HCT116 (cell line): ENCODE results near the gene PERCC1. TPM values are rescaled to one million over a fixed set of nuclear protein-coding genes. Genes with fewer than 3 reads are reported as not detected.

Experiments
- ATAC-seq: fragments of 200-7000 bp; cut with Tn5 transposase; 2 replicates; pipeline ENCODE4 v1.9.1; 2020; ENCODE audit warnings: mild to moderate bottlenecking, moderate library complexity
- BruUV-seq: library from RNA; stranded (reverse); fragments of 400-500 nt; replicated peaks from 2 replicates; lab custom pipeline; 2021; lab: Mats Ljungman, UMichigan
- CTCF ChIA-PET: fragments of 300-600 bp; sonication (Branson Sonifier 250); formaldehyde crosslinking; loops from one replicate; lab custom pipeline; 2021; ENCODE audit warnings: antibody characterized with exemption; lab: Charles Lee
- POLR2A ChIA-PET: fragments of 300-600, 350-600 bp; sonication (Branson Sonifier 250); formaldehyde crosslinking; loops from one replicate; lab custom pipeline; 2021; ENCODE audit warnings: antibody characterized with exemption; lab: Charles Lee
- RAD21 ChIA-PET, 2 experiments: fragments of 300-600 bp; sonication (Branson Sonifier 250); formaldehyde crosslinking; loops; one replicate each; lab custom pipeline; 2023; ENCODE audit warnings: low total read pairs in 2 of 2; ENCODE audit not compliant: uncharacterized antibody in 2 of 2, unreplicated experiment in 2 of 2, low non-redundant PET in 1 of 2; lab: Charles Lee
- DNase-seq: peaks from one replicate; pipeline ENCODE4 v3.0.0-alpha.2; 2010; ENCODE audit warnings: low read depth, low spot score
- H2AFZ ChIP-seq: fragments of 200-600 bp; shearing (Covaris generic), sonication (generic); 2 replicates; pipeline ENCODE4 v1.6.1; 2017; ENCODE audit warnings: low read depth, mixed run types, mixed read lengths, antibody characterized with exemption, low read length; ENCODE audit not compliant: poor library complexity, severe bottlenecking
- H3K27ac ChIP-seq: 2 replicates; pipeline ENCODE4 v1.5.1; 2012; ENCODE audit warnings: low read depth, low read length
- H3K27me3 ChIP-seq: fragments of 200-600 bp; sonication (generic); 2 replicates; pipeline ENCODE4 v1.6.1; 2016; ENCODE audit warnings: mixed run types, low read length, mixed read lengths; ENCODE audit not compliant: insufficient read depth
- H3K36me3 ChIP-seq, 2 experiments: fragments of 200-500 bp in 1 of 2; fragments of 200-600 bp in 1 of 2; sonication (Bioruptor generic) in 1 of 2; sonication (generic) in 1 of 2; 2 replicates each; pipeline versions ENCODE4 v1.5.1 to v1.6.1; 2014 to 2016; ENCODE audit warnings: low read length in 2 of 2, inconsistent platforms in 1 of 2, mixed read lengths in 1 of 2, mixed run types in 1 of 2; ENCODE audit not compliant: insufficient read depth in 2 of 2, control insufficient read depth in 1 of 2
- H3K4me1 ChIP-seq, 2 experiments: fragments of 200-600 bp in 1 of 2; sonication (generic) in 1 of 2; 2 replicates each; pipeline versions ENCODE4 v1.5.1 to v1.6.1; 2012 to 2017; ENCODE audit warnings: low read length in 2 of 2, inconsistent platforms in 1 of 2, mild to moderate bottlenecking in 1 of 2, mixed read lengths in 1 of 2, mixed run types in 1 of 2, moderate library complexity in 1 of 2; ENCODE audit not compliant: insufficient read depth in 2 of 2, control insufficient read depth in 1 of 2
- H3K4me2 ChIP-seq: fragments of 200-600 bp; sonication (generic); 2 replicates; pipeline ENCODE4 v1.6.1; 2017; ENCODE audit warnings: mixed run types, low read length, mixed read lengths
- H3K4me3 ChIP-seq, 2 experiments: fragments of 200-600 bp in 1 of 2; sonication (generic) in 1 of 2; replicated peaks in 1 of 2; 2 replicates each; pipeline ENCODE4 v1.5.1; 2011 to 2016; ENCODE audit warnings: low read length in 2 of 2, control low read depth in 1 of 2, low read depth in 1 of 2, mild to moderate bottlenecking in 1 of 2, mixed read lengths in 1 of 2, mixed run types in 1 of 2
- H3K79me2 ChIP-seq: fragments of 200-600 bp; sonication (generic); 2 replicates; pipeline ENCODE4 v1.6.1; 2017; ENCODE audit warnings: mild to moderate bottlenecking, mixed run types, low read length, moderate library complexity, mixed read lengths; ENCODE audit not compliant: insufficient read depth
- H3K9ac ChIP-seq: fragments of 200-600 bp; sonication (generic); 2 replicates; pipeline ENCODE4 v1.6.1; 2016; ENCODE audit warnings: low read length, mixed read lengths
- H3K9me2 ChIP-seq: fragments of 200-600 bp; sonication (generic), shearing (Covaris generic); 2 replicates; pipeline ENCODE4 v1.6.1; 2017; ENCODE audit warnings: mixed run types, mild to moderate bottlenecking, moderate library complexity; ENCODE audit not compliant: insufficient read depth
- H3K9me3 ChIP-seq, 2 experiments: fragments of 200-500 bp in 1 of 2; fragments of 200-600 bp in 1 of 2; sonication (Bioruptor generic) in 1 of 2; sonication (generic) in 1 of 2; 2 replicates each; pipeline ENCODE4 v1.6.1; 2014 to 2017; ENCODE audit warnings: low read length in 2 of 2, mixed read lengths in 2 of 2, inconsistent platforms in 1 of 2, low read depth in 1 of 2, mild to moderate bottlenecking in 1 of 2, mixed run types in 1 of 2, moderate library complexity in 1 of 2; ENCODE audit not compliant: control insufficient read depth in 1 of 2, insufficient read depth in 1 of 2
- H4K20me1 ChIP-seq: fragments of 200-600 bp; sonication (generic), shearing (Covaris generic); 2 replicates; pipeline ENCODE4 v1.6.1; 2017; ENCODE audit warnings: mixed run types, mild to moderate bottlenecking, moderate library complexity; ENCODE audit not compliant: insufficient read depth
- CEBPB ChIP-seq: IDR thresholded peaks from 2 replicates; pipeline ENCODE4 v1.6.1; 2012; ENCODE audit warnings: low read depth
- CTCF ChIP-seq, 3 experiments: fragments of 200-600 bp in 1 of 3; sonication (generic) in 1 of 3; IDR thresholded peaks in 2 of 3; conservative IDR thresholded peaks in 1 of 3; 2 replicates each; pipeline ENCODE4 v1.5.1; 2012 to 2017; ENCODE audit warnings: low read depth in 2 of 3, low read length in 2 of 3, antibody characterized with exemption in 1 of 3, borderline replicate concordance in 1 of 3, control low read depth in 1 of 3, mild to moderate bottlenecking in 1 of 3, mixed read lengths in 1 of 3, mixed run types in 1 of 3, moderate library complexity in 1 of 3; ENCODE audit not compliant: insufficient read depth in 1 of 3
- EGR1 ChIP-seq: IDR thresholded peaks from 2 replicates; pipeline ENCODE4 v1.6.1; 2012; ENCODE audit warnings: low read depth
- ELF1 ChIP-seq: IDR thresholded peaks from 2 replicates; pipeline ENCODE4 v1.6.1; 2012; ENCODE audit warnings: low read depth, borderline replicate concordance
- EZH2phosphoT487 ChIP-seq: fragments of 200-600 bp; IDR thresholded peaks from 2 replicates; pipeline ENCODE4 v1.6.1; 2018; ENCODE audit warnings: antibody characterized with exemption, borderline replicate concordance
- FOSL1 ChIP-seq: IDR thresholded peaks from 2 replicates; pipeline ENCODE4 v1.6.1; 2012; ENCODE audit warnings: low read depth
- POLR2A ChIP-seq: IDR thresholded peaks from 2 replicates; pipeline ENCODE4 v1.7.0; 2011; ENCODE audit warnings: borderline replicate concordance; ENCODE audit not compliant: insufficient read depth, insufficient read length; ENCODE audit errors: extremely low read depth
- SIN3A ChIP-seq: IDR thresholded peaks from 2 replicates; pipeline ENCODE4 v1.6.1; 2012; ENCODE audit warnings: low read depth
- SRF ChIP-seq: IDR thresholded peaks from 2 replicates; pipeline ENCODE4 v1.6.1; 2012; ENCODE audit warnings: low read depth
- ZBTB33 ChIP-seq: IDR thresholded peaks from 2 replicates; pipeline ENCODE4 v1.6.1; 2011; ENCODE audit warnings: mild to moderate bottlenecking, low read length, moderate library complexity; ENCODE audit not compliant: insufficient replicate concordance; ENCODE audit errors: extremely low read depth
- ZNF274 ChIP-seq: fragments of 200-500 bp; sonication (Bioruptor generic); IDR thresholded peaks from 2 replicates; pipeline ENCODE4 v1.6.1; 2014; ENCODE audit warnings: mild to moderate bottlenecking, low read depth, low read length, inconsistent platforms
- intact Hi-C: fragments of 100-400 bp; cut with micrococcal nuclease; formaldehyde crosslinking; loops from 2 replicates; pipeline ENCODE4 v1.10.0; 2022
- total RNA-seq: library from RNA; stranded (reverse); gene quantifications from one replicate; pipeline ENCODE4 v1.2.1, GENCODE V29; 2021; ENCODE audit not compliant: unreplicated experiment

PERCC1 gene
- total RNA-seq, 1 experiment from 2014 or later, result not detected

GRCh38 chr16:1429012-1429411, 1.9 kb upstream of the PERCC1 start:
- RAD21 ChIA-PET, result no interaction called here
- H3K36me3 ChIP-seq, result no peaks in the 10 kb centered on the region

GRCh38 chr16:1429631-1430030, 1.2 kb upstream of the PERCC1 start:
- intact Hi-C loops, result no loop called here
- ATAC-seq (no peak), DNase-seq (no peak)
- POLR2A ChIA-PET, result no interaction called here
- H3K27me3 ChIP-seq, result no peaks in the 10 kb centered on the region
- H3K4me3 ChIP-seq, result no peak overlapping the region
- H3K27ac ChIP-seq, result no peak overlapping the region
- H3K36me3 ChIP-seq, result no peaks in the 10 kb centered on the region
- CTCF ChIA-PET, result no interaction called here
- H3K9me2 ChIP-seq, result no peaks in the 10 kb centered on the region
- RAD21 ChIA-PET, result no interaction called here
- no peak overlapping the region for H3K9ac ChIP-seq
- no peaks in the 10 kb centered on the region for H3K9me3 ChIP-seq
- H3K4me2 ChIP-seq, result no peak overlapping the region
- no TSS peak for BruUV-seq
- H3K79me2 ChIP-seq, result no peaks in the 10 kb centered on the region
- peaks cover 0 to 12% of the 10 kb centered on the region in 2 experiments; a peak in 2 of 4 replicates for H3K4me1 ChIP-seq
- no peaks in the 10 kb centered on the region for H4K20me1 ChIP-seq
- no peak overlapping the region for H2AFZ ChIP-seq
- TF ChIP-seq ZBTB33 (no peak), EGR1 (no peak), ZNF274 (no peak), CEBPB (no peak), CTCF (IDR thresholded peaks at IDR 0.05 in 2 of 3, conservative IDR thresholded peaks at IDR 0.05 in 1 of 3; ENCODE audit: borderline replicate concordance in 1 of 3, insufficient read depth in 1 of 3, low read depth in 2 of 3, low read length in 2 of 3) (no peak), SRF (no peak), EZH2phosphoT487 (no peak)

More at GRCh38 chr16:1429012-1429411, 1.9 kb upstream of the PERCC1 start:
- ATAC-seq, result peak; percentile 8; the same call in 1 of the 2 replicates
- Histone ChIP-seq H3K27ac (no peak overlapping the region; the same call in 1 of the 2 replicates), H3K79me2 (no peaks in the 10 kb centered on the region), H3K4me3 (no peak overlapping the region), H3K9me3 (no peaks in the 10 kb centered on the region), H3K27me3 (no peaks in the 10 kb centered on the region), H3K9ac (peak overlapping the region; percentile 13), H2AFZ (no peak overlapping the region), H3K4me1 (peaks cover 0 to 12% of the 10 kb centered on the region in 2 experiments; a peak in 2 of 4 replicates), H3K4me2 (peak overlapping the region; percentile 26; the same call in 1 of the 2 replicates), H4K20me1 (no peaks in the 10 kb centered on the region), H3K9me2 (no peaks in the 10 kb centered on the region)
- intact Hi-C loops, result no loop called here
- TF ChIP-seq ZBTB33, result no peak
- TF ChIP-seq POLR2A, result no peak
- no peak for TF ChIP-seq FOSL1
- TF ChIP-seq EGR1, result no peak
- no peak for TF ChIP-seq ELF1
- TF ChIP-seq SIN3A, result no peak
- TF ChIP-seq ZNF274, result no peak
- BruUV-seq, result no TSS peak
- ChIA-PET POLR2A (interaction anchor here (0.6 kb wide), 1 partner anchor 183 kb away, joined by 3 read pairs; no protein-coding TSS in a partner anchor), CTCF (no interaction called here)
- no peak for DNase-seq
